Stimulated activated naive CD4-positive, alpha-beta T cell (primary cell): ENCODE measurements around the gene KARS1.

ENCODE experiments used
- DNase-seq, 6 experiments: peaks; one replicate each; lab custom pipeline; 2025; lab: John Stamatoyannopoulos, UW

KARS1 gene

GRCh38 chr16:75647492-75648264, at the start of gene KARS1, which contains the start of gene TERF2IP:
KARS1 (minus strand) TSS chr16:75647665; CDS start chr16:75647639, 26 bp downstream.
TERF2IP (plus strand) TSS chr16:75647773; CDS start chr16:75647883, 110 bp downstream.
- DNase-seq = peak; percentile 91 to 93 (median 92)

- no peak for DNase-seq
Measured at GRCh38 chr16:75695708-75696107, 48.2 kb upstream of the KARS1 start.

- DNase-seq = no peak
Measured at GRCh38 chr16:75687361-75687760, 39.9 kb upstream of the KARS1 start.

- no peak for DNase-seq
Measured at GRCh38 chr16:75682308-75682707, 34.8 kb upstream of the KARS1 start.

GRCh38 chr16:75679366-75679765, 31.9 kb upstream of the KARS1 start:
- no peak for DNase-seq

- DNase-seq = no peak
Measured at GRCh38 chr16:75676909-75677308, 29.4 kb upstream of the KARS1 start, which contains the start of gene CPHXL2. CPHXL2 (minus strand) TSS chr16:75677009; CDS start chr16:75676999, 10 bp downstream.

GRCh38 chr16:75667503-75667902, 20.0 kb upstream of the KARS1 start:
- no peak for DNase-seq

GRCh38 chr16:75660726-75661302, 13.3 kb upstream of the KARS1 start:
- DNase-seq = no peak

GRCh38 chr16:75660321-75660720, 12.9 kb upstream of the KARS1 start:
- no peak for DNase-seq

- DNase-seq = peak in 1 of 6 experiments; percentile 2
Measured at GRCh38 chr16:75658175-75658574, 10.7 kb upstream of the KARS1 start.

- no peak for DNase-seq
Measured at GRCh38 chr16:75653922-75654321, 6.5 kb upstream of the KARS1 start.

- DNase-seq = peak; percentile 76 to 88 (median 82)
Measured at GRCh38 chr16:75648265-75649076, 1.0 kb upstream of the KARS1 start.

GRCh38 chr16:75647112-75647491, 363 bp downstream of the KARS1 start:
- no peak for DNase-seq

GRCh38 chr16:75644240-75645012, 3.0 kb downstream of the KARS1 start:
- peak in 3 of 6 experiments; percentile 13 to 20 (median 20) for DNase-seq

- no peak for DNase-seq
Measured at GRCh38 chr16:75640598-75640997, 6.9 kb downstream of the KARS1 start.

- DNase-seq = no peak
Measured at GRCh38 chr16:75635036-75635435, 12.4 kb downstream of the KARS1 start.

- no peak for DNase-seq
Measured at GRCh38 chr16:75632857-75633256, 14.6 kb downstream of the KARS1 start.

GRCh38 chr16:75630052-75630451, 17.4 kb downstream of the KARS1 start:
- DNase-seq = no peak

GRCh38 chr16:75629132-75629531, 18.3 kb downstream of the KARS1 start:
- no peak for DNase-seq

GRCh38 chr16:75628351-75628750, 19.1 kb downstream of the KARS1 start:
- DNase-seq = no peak

- DNase-seq = peak in 2 of 6 experiments; percentile 3 to 10
Measured at GRCh38 chr16:75627851-75628250, 19.6 kb downstream of the KARS1 start.

- DNase-seq = no peak
Measured at GRCh38 chr16:75626806-75627205, 20.7 kb downstream of the KARS1 start.
